Fibroblast of pulmonary artery (primary cell): ENCODE measurements around the gene CAMSAP1.

Source experiments
- DNase-seq: peaks from one replicate; pipeline ENCODE4 v3.0.0-alpha.2; 2010; ENCODE audit warnings: low read depth
- H3K4me3 ChIP-seq: replicated peaks from 2 replicates; pipeline ENCODE4 v1.5.1; 2011; ENCODE audit warnings: low read depth, mild to moderate bottlenecking, control low read depth, low read length, moderate library complexity
- CTCF ChIP-seq: IDR thresholded peaks from 2 replicates; pipeline ENCODE4 v1.5.1; 2011; ENCODE audit warnings: mild to moderate bottlenecking, control low read depth, low read length, inconsistent platforms; ENCODE audit errors: missing control alignments

The CAMSAP1 gene

DNA sequence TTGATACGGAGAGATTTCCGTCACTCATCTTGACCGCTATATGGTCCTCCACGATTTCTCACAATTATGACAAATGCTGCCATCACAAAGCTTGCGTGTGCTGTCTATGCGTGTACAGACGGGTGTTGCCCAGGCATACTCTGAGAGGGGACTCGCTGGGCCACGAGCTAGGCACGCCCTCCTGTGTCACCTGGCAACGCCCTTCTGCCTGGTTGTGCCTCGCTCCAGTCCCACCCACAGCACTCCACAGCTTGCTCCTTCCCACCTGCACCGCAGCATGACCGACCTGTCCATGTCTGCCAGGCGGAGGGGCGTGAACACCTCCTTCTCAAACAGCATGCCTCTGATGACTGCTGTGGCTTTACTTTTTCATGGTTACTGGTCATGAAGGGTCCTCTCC lies 55.6 kb downstream of the CAMSAP1 start:
- no peak for DNase-seq
- no peak overlapping the region for H3K4me3 ChIP-seq
- no peak for TF ChIP-seq CTCF

GRCh38 chr9:135850737-135851136 lies 56.6 kb downstream of the CAMSAP1 start:
- no peak for DNase-seq
- H3K4me3 ChIP-seq: no peak overlapping the region
- no peak for TF ChIP-seq CTCF

- TF ChIP-seq CTCF: no peak
- DNase-seq: no peak
Measured at GRCh38 chr9:135849181-135849580, 58.2 kb downstream of the CAMSAP1 start.

DNA sequence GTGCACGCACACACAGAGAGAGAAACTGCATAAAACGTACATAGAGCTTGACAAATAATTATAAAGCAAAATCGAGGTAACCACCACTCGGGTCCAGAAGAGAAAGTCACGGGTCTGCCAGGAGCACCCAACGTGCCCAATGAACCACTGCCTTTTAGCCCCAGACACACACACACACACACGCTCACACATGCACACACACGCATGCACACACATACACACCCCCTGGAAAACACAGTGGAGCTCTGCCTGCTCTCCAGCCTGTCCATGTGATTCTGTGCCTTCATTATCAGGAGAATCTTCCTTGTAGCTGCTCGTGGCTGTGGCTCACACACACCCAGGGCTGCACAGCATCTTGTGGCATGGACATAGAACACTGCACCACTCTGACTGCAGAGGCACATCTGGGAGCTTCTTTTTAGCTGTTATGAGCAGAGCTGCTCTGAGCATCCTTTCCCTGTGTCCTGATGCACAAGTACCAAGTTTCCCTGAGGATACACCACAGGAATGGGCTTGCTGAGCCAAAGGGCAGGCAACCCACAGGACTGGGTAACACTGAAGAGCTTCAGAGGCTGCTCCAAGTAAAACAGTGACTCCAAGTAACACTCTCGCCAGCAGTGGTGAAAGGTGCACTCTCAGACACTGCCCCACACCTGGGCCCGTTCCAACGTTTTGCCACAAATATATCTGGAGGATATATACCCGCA lies 58.9 kb downstream of the CAMSAP1 start:
- DNase-seq: no peak
- H3K4me3 ChIP-seq: no peak overlapping the region
- TF ChIP-seq CTCF: no peak

More at GRCh38 chr9:135849181-135849580, 58.2 kb downstream of the CAMSAP1 start:
- H3K4me3 ChIP-seq: no peak overlapping the region

- no peak overlapping the region for H3K4me3 ChIP-seq
- TF ChIP-seq CTCF: no peak
- DNase-seq: no peak
Measured at GRCh38 chr9:135847833-135848232, 59.5 kb downstream of the CAMSAP1 start.

DNA sequence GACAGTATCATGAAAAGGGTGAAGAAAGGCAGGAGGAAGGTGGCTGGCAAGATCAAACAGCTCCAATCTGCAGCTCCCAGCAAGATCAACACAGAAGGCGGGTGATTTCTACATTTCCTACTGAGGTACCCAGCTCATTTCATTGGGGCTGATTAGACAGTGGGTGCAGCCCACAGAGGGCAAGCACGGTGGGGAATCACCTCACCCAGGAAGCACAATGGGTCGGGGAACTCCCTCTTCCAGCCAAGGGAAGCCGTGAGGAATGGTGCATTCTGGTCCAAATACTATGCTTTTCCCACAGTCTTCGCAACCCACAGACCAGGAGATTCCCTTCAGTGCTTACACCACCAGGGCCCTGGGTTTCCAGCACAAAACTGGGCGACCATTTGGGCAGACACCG lies 66.8 kb downstream of the CAMSAP1 start:
- no peak overlapping the region for H3K4me3 ChIP-seq
- DNase-seq: no peak
- TF ChIP-seq CTCF: no peak

GRCh38 chr9:135840107-135840506 lies 67.2 kb downstream of the CAMSAP1 start:
- no peak for DNase-seq
- H3K4me3 ChIP-seq: no peak overlapping the region
- TF ChIP-seq CTCF: no peak
